A549 (cell line): ENCODE results near the gene AHI1. TPM values are rescaled to one million over a fixed set of nuclear protein-coding genes. Genes with fewer than 3 reads are reported as not detected.

Experiments used
- ATAC-seq, 2 experiments: fragments of 200-7000 bp in 1 of 2; fragments of >200 bp in 1 of 2; cut with Nextera tagmentation in 1 of 2; cut with Tn5 transposase in 1 of 2; 3 replicates each; pipeline versions ENCODE4 v1.8.0 to v1.9.1; 2018 to 2020; ENCODE audit warnings: mild to moderate bottlenecking in 1 of 2, moderate library complexity in 1 of 2
- CTCF ChIA-PET: fragments of 300-600 bp; sonication (Branson Sonifier 250); formaldehyde crosslinking; extraction: SDS; loops from one replicate; lab custom pipeline; 2021; ENCODE audit warnings: antibody characterized with exemption, inconsistent platforms; lab: Yijun Ruan, JAX
- POLR2A ChIA-PET: fragments of 350-600 bp; formaldehyde crosslinking; extraction: SDS; loops from one replicate; lab custom pipeline; 2021; ENCODE audit warnings: antibody characterized with exemption, inconsistent platforms; lab: Yijun Ruan, JAX
- DNase-seq, 2 experiments: peaks; one replicate each; pipeline versions ENCODE4 v3.0.0 to v3.0.0-alpha.2; 2011 to 2016; ENCODE audit warnings: low read depth in 1 of 2, low spot score in 1 of 2
- FAIRE-seq: peaks from 2 replicates; lab custom pipeline; 2011; peaks lifted over from hg19 to GRCh38; lab: Jason Lieb, UNC
- H3K27ac ChIP-seq, 2 experiments: fragments of >200 bp; sonication (Bioruptor Twin); formaldehyde crosslinking; 3 replicates each; pipeline ENCODE4 v1.5.1; 2016 to 2017
- H3K4me1 ChIP-seq: fragments of >200 bp; sonication (Bioruptor Twin); formaldehyde crosslinking; 3 replicates; pipeline ENCODE4 v1.6.1; 2016
- H3K4me2 ChIP-seq: fragments of >200 bp; sonication (Bioruptor Twin); formaldehyde crosslinking; 3 replicates; pipeline ENCODE4 v1.6.1; 2016
- H3K4me3 ChIP-seq: fragments of >200 bp; sonication (Bioruptor Twin); formaldehyde crosslinking; 3 replicates; pipeline ENCODE4 v1.5.1; 2016
- H3K9me3 ChIP-seq: fragments of >200 bp; sonication (Bioruptor Twin); formaldehyde crosslinking; 3 replicates; pipeline ENCODE4 v1.6.1; 2016
- BHLHE40 ChIP-seq: IDR thresholded peaks from 2 replicates; pipeline ENCODE4 v1.6.1; 2012; ENCODE audit warnings: low read depth, low read length, inconsistent platforms
- CHD2 ChIP-seq: fragments of 150-350 bp; IDR thresholded peaks from 2 replicates; pipeline ENCODE4 v1.6.1; 2014; ENCODE audit warnings: low read length; ENCODE audit not compliant: partially characterized antibody
- ESRRA ChIP-seq: fragments of 150-350 bp; IDR thresholded peaks from 2 replicates; pipeline ENCODE4 v1.6.1; 2014; ENCODE audit warnings: mild to moderate bottlenecking, low read length, borderline replicate concordance
- FOSB ChIP-seq: fragments of 250-450 bp; sonication (Bioruptor Pico); IDR thresholded peaks from 2 replicates; pipeline ENCODE4 v1.5.0; 2020; ENCODE audit warnings: mild to moderate bottlenecking, moderate library complexity
- FOXS1 ChIP-seq: fragments of 250-450 bp; sonication (Bioruptor Pico); IDR thresholded peaks from 2 replicates; pipeline ENCODE4 v1.5.0; 2020; ENCODE audit warnings: mild to moderate bottlenecking, moderate library complexity
- HEYL ChIP-seq: fragments of 250-450 bp; sonication (Bioruptor Pico); IDR thresholded peaks from 2 replicates; pipeline ENCODE4 v1.8.0; 2021; ENCODE audit warnings: mild to moderate bottlenecking, moderate library complexity
- MAFK ChIP-seq: fragments of 450-650 bp; IDR thresholded peaks from 2 replicates; pipeline ENCODE4 v1.6.1; 2014; ENCODE audit not compliant: partially characterized antibody
- MAX ChIP-seq: IDR thresholded peaks from 2 replicates; pipeline ENCODE4 v1.6.1; 2012
- MYC ChIP-seq: IDR thresholded peaks from 2 replicates; pipeline ENCODE4 v1.6.1; 2012; ENCODE audit warnings: mild to moderate bottlenecking, inconsistent platforms, low read length, improper control_type of control experiment, borderline replicate concordance
- POLR2A ChIP-seq: IDR thresholded peaks from 2 replicates; pipeline ENCODE4 v1.6.1; 2012; ENCODE audit warnings: mild to moderate bottlenecking, low read length
- POLR2AphosphoS2 ChIP-seq: conservative IDR thresholded peaks from 2 replicates; pipeline ENCODE4 v1.6.1; 2012; ENCODE audit warnings: low read length, improper control_type of control experiment, inconsistent platforms
- RAD21 ChIP-seq, 2 experiments: fragments of >200 bp in 1 of 2; sonication (Bioruptor Twin) in 1 of 2; formaldehyde crosslinking in 1 of 2; IDR thresholded peaks in 1 of 2; conservative IDR thresholded peaks in 1 of 2; 2 replicates in 1 of 2; 3 replicates in 1 of 2; pipeline ENCODE4 v1.6.1; 2012 to 2018; ENCODE audit warnings: inconsistent platforms in 1 of 2
- RFX5 ChIP-seq: fragments of 450-650 bp; IDR thresholded peaks from 2 replicates; pipeline ENCODE4 v1.7.1; 2014; ENCODE audit warnings: antibody characterized with exemption, mild to moderate bottlenecking, moderate library complexity
- RNF2 ChIP-seq: fragments of 200-600 bp; sonication (generic); IDR thresholded peaks from 2 replicates; pipeline ENCODE4 v1.6.1; 2016; ENCODE audit warnings: low read depth, mild to moderate bottlenecking, antibody characterized with exemption, moderate library complexity, borderline replicate concordance
- SMC3 ChIP-seq: fragments of >200 bp; sonication (Bioruptor Twin); formaldehyde crosslinking; IDR thresholded peaks from 3 replicates; pipeline ENCODE4 v1.6.1; 2018; ENCODE audit warnings: inconsistent platforms
- TP53 ChIP-seq: fragments of 250-450 bp; sonication (Bioruptor Pico); IDR thresholded peaks from 2 replicates; pipeline ENCODE4 v1.5.0; 2021; ENCODE audit warnings: mild to moderate bottlenecking, moderate library complexity
- ZFP36 ChIP-seq: fragments of 450-650 bp; IDR thresholded peaks from 2 replicates; pipeline ENCODE4 v1.6.1; 2014; ENCODE audit warnings: borderline replicate concordance; ENCODE audit not compliant: partially characterized antibody
- WGBS: methylation state at CpG from one replicate; pipeline ENCODE4 v1.1.6; 2017; ENCODE audit errors: missing lambda C conversion rate; 5-methylcytosine and 5-hydroxymethylcytosine counted together
- polyA plus RNA-seq, 4 experiments: library from polyadenylated mRNA; depleted of rRNA in 3 of 4; stranded (reverse); fragments of >200 nt; fragmentation: RNase III in 1 of 4; extraction: RNeasy Plus Mini Kit Qiagen cat#74134 plus additional on column Dnase treatment in 1 of 4; gene quantifications; 2 replicates in 3 of 4; 3 replicates in 1 of 4; pipeline ENCODE4 v1.2.3, GENCODE V29; 2011 to 2017
- TF ChIP-seq, protein P1 (sequence below): fragments of >200 bp; sonication (Bioruptor Twin); formaldehyde crosslinking; IDR thresholded peaks from 3 replicates; pipeline ENCODE4 v1.5.1; 2016
- TF ChIP-seq, protein P2 (sequence below): fragments of 450-650 bp; IDR thresholded peaks from 2 replicates; pipeline ENCODE4 v1.6.1; 2014; ENCODE audit warnings: antibody characterized with exemption
- TF ChIP-seq, protein P3 (sequence below): IDR thresholded peaks from 2 replicates; pipeline ENCODE4 v1.6.1; 2012; ENCODE audit warnings: low read depth, borderline replicate concordance

The AHI1 gene
- polyA plus RNA-seq, 2 of the 4 experiments (the other 2 are of a cell fraction), result 24.7 to 50.8 TPM

GRCh38 chr6:135514706-135515105, 17.2 kb upstream of the AHI1 start:
- TF ChIP-seq RNF2, result no peak
- no peak for TF ChIP-seq MAX
- no peak for TF ChIP-seq MAFK
- ChIA-PET POLR2A (no interaction called here), CTCF (interaction anchor here (1.2 to 1.6 kb wide), 2 partner anchors 8 to 712 kb away, joined by 4 to 5 read pairs; no protein-coding TSS in a partner anchor)
- H3K4me1 ChIP-seq, result no peaks in the 10 kb centered on the region
- no peak for ATAC-seq
- no peak overlapping the region for H3K4me2 ChIP-seq
- no peak for DNase-seq
- no peak overlapping the region for H3K4me3 ChIP-seq
- WGBS, result 67% methylated on average over 3 of the region's 3 CpGs
- no peak for FAIRE-seq
- H3K27ac ChIP-seq, result no peak overlapping the region
- no peaks in the 10 kb centered on the region; the same call in 2 of the 3 replicates for H3K9me3 ChIP-seq

DNA sequence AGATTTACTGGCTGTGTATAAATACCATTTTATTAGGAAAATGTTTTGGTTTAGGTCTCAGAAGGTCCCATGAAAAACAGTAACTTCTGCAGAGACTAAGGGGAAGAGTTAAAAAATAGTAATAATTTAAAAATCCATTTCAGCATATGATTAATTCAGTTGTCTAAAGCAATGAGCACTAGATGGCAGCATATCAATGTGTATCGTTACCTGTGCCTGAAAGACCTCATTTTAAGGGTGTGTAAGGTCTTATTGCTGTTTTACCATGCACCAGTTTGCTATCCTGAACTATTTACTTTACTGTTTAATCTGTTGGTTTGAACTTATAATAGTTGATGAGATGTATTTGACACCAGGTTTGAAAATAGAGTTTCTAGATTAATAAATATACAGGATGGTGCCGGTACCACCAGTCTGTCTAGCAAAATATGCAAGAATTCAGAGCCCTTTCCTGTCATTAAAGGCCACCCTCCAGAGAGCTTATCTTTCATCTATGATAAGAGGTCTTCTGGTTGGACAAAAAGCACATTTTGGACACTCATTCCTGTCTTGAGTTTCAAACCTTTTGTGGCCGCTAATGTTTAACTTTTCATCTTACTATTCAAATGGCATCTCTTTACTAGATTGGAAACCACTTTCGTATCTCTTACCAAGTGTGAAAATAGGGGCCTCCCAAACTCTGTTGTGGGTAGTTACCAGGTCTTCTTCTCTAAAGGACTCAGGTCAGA, 8.9 kb upstream of the AHI1 start:
- Histone ChIP-seq H3K4me3 (no peak overlapping the region), H3K9me3 (no peaks in the 10 kb centered on the region), H3K4me2 (peak overlapping the region; percentile 40), H3K4me1 (peaks cover 23% of the 10 kb centered on the region)
- peak; percentile 21 to 69 for DNase-seq
- ATAC-seq, result peak; percentile 62 to 83; a peak in 4 of 6 replicates
- TF ChIP-seq POLR2AphosphoS2 (no peak), HEYL (CRISPR knock-in tag) (no peak), RFX5 (no peak), RAD21 (conservative IDR thresholded peaks at IDR 0.05 in 1 of 2, IDR thresholded peaks at IDR 0.05 in 1 of 2) (peak; percentile 80 to 83), ZFP36 (no peak), FOSB (CRISPR knock-in tag) (no peak), MYC (no peak), BHLHE40 (no peak), MAX (no peak), SMC3 (peak; percentile 69)
- TF ChIP-seq, protein P1, sequence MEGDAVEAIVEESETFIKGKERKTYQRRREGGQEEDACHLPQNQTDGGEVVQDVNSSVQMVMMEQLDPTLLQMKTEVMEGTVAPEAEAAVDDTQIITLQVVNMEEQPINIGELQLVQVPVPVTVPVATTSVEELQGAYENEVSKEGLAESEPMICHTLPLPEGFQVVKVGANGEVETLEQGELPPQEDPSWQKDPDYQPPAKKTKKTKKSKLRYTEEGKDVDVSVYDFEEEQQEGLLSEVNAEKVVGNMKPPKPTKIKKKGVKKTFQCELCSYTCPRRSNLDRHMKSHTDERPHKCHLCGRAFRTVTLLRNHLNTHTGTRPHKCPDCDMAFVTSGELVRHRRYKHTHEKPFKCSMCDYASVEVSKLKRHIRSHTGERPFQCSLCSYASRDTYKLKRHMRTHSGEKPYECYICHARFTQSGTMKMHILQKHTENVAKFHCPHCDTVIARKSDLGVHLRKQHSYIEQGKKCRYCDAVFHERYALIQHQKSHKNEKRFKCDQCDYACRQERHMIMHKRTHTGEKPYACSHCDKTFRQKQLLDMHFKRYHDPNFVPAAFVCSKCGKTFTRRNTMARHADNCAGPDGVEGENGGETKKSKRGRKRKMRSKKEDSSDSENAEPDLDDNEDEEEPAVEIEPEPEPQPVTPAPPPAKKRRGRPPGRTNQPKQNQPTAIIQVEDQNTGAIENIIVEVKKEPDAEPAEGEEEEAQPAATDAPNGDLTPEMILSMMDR, result peak; percentile 67
- TF ChIP-seq, protein P2, sequence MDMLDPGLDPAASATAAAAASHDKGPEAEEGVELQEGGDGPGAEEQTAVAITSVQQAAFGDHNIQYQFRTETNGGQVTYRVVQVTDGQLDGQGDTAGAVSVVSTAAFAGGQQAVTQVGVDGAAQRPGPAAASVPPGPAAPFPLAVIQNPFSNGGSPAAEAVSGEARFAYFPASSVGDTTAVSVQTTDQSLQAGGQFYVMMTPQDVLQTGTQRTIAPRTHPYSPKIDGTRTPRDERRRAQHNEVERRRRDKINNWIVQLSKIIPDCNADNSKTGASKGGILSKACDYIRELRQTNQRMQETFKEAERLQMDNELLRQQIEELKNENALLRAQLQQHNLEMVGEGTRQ, result no peak
- TF ChIP-seq, all 56 proteins: peak for 3
- WGBS, result 49% methylated on average over 4 of the region's 4 CpGs
- peak overlapping the region; percentile 44 to 74; a peak in 5 of 6 replicates for H3K27ac ChIP-seq
- ChIA-PET POLR2A (no interaction called here), CTCF (interaction anchor here (0.6 to 2.7 kb wide), 21 partner anchors 8 to 843 kb away, joined by 3 to 23 read pairs (median 4); no protein-coding TSS in a partner anchor)
- peak; percentile 59 for FAIRE-seq

DNA sequence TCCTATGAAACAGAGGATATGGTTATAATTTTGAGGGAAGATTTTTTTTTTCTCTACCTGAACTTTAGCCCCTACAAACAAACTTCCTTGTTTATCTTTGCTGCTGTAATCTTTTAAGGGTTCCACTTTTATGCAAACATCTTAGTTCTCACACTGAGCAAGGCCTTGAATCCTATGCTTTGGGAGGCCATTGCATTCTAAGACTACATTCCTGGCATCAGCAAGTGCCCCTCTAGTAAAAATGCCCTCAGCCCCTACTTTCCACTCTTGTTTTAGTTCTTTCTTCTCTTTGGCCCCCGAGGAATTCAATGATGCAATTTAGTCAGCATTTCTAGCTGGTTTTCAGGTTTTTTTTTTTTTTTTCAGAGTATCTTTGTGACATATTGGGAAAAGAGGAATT, 8.1 kb upstream of the AHI1 start:
- CTCF ChIA-PET, result interaction anchor here (0.6 to 2.7 kb wide), 20 partner anchors 14 to 844 kb away, joined by 3 to 23 read pairs (median 3); no protein-coding TSS in a partner anchor
- peak in 1 of 2 experiments; percentile 37; a peak in 1 of 6 replicates for ATAC-seq
- WGBS, result 0% methylated on average over 1 of the region's 1 CpG
- no peaks in the 10 kb centered on the region for H3K9me3 ChIP-seq
- POLR2A ChIA-PET, result no interaction called here
- peak in 1 of 2 experiments; percentile 31 for DNase-seq
- peak overlapping the region; percentile 37 for H3K4me2 ChIP-seq
- peak overlapping the region; percentile 44 to 62; a peak in 4 of 6 replicates for H3K27ac ChIP-seq
- TF ChIP-seq MAFK (no peak), FOXS1 (CRISPR knock-in tag) (no peak), RNF2 (no peak), POLR2A (no peak), TP53 (CRISPR knock-in tag) (no peak), CHD2 (no peak), ESRRA (no peak)
- TF ChIP-seq, protein P3, sequence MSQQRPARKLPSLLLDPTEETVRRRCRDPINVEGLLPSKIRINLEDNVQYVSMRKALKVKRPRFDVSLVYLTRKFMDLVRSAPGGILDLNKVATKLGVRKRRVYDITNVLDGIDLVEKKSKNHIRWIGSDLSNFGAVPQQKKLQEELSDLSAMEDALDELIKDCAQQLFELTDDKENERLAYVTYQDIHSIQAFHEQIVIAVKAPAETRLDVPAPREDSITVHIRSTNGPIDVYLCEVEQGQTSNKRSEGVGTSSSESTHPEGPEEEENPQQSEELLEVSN, result no peak
- TF ChIP-seq, all 56 proteins: peak for 0
- FAIRE-seq, result no peak
- no peak overlapping the region for H3K4me3 ChIP-seq
- H3K4me1 ChIP-seq, result peaks cover 23% of the 10 kb centered on the region
